Hepatocyte (in vitro differentiated cells): ENCODE measurements around the gene CAPN15. TPM values are rescaled to one million over a fixed set of nuclear protein-coding genes. Genes with fewer than 3 reads are reported as not detected.

ENCODE experiments used
- DNase-seq: peaks from one replicate; pipeline ENCODE4 v3.0.0-alpha.2; 2016; ENCODE audit warnings: low spot score
- H2AFZ ChIP-seq: fragments of 200-600 bp; sonication (generic); 2 replicates; pipeline ENCODE4 v1.6.0; 2016; ENCODE audit warnings: antibody characterized with exemption, mild to moderate bottlenecking
- H3K27ac ChIP-seq: fragments of 200-600 bp; sonication (generic); 2 replicates; pipeline ENCODE4 v1.5.1; 2016; ENCODE audit warnings: mild to moderate bottlenecking
- H3K27me3 ChIP-seq: fragments of 200-600 bp; sonication (generic); 2 replicates; pipeline ENCODE4 v1.6.1; 2016
- H3K36me3 ChIP-seq: fragments of 200-600 bp; sonication (generic); replicated peaks from 2 replicates; pipeline ENCODE4 v1.5.1; 2016; ENCODE audit warnings: low read depth; ENCODE audit not compliant: insufficient read depth
- H3K4me1 ChIP-seq: fragments of 200-600 bp; sonication (generic); 2 replicates; pipeline ENCODE4 v1.5.1; 2016; ENCODE audit warnings: mild to moderate bottlenecking, moderate library complexity; ENCODE audit not compliant: insufficient read depth
- H3K4me2 ChIP-seq: fragments of 200-600 bp; sonication (generic); 2 replicates; pipeline ENCODE4 v1.6.0; 2016
- H3K4me3 ChIP-seq: fragments of 200-600 bp; sonication (generic); 2 replicates; pipeline ENCODE4 v1.5.1; 2016; ENCODE audit warnings: mild to moderate bottlenecking
- H3K79me2 ChIP-seq: fragments of 200-600 bp; sonication (generic); 2 replicates; pipeline ENCODE4 v1.6.0; 2017; ENCODE audit warnings: mild to moderate bottlenecking
- H3K9me2 ChIP-seq: fragments of 200-600 bp; sonication (generic); replicated peaks from 2 replicates; pipeline ENCODE4 v1.6.0; 2017; ENCODE audit warnings: mild to moderate bottlenecking; ENCODE audit not compliant: insufficient read depth
- H3K9me3 ChIP-seq: fragments of 200-600 bp; sonication (generic); 2 replicates; pipeline ENCODE4 v1.5.1; 2016; ENCODE audit warnings: low read depth, mild to moderate bottlenecking
- H4K20me1 ChIP-seq: fragments of 200-600 bp; sonication (generic); 2 replicates; pipeline ENCODE4 v1.6.0; 2016; ENCODE audit warnings: mild to moderate bottlenecking; ENCODE audit not compliant: insufficient read depth, poor library complexity, severe bottlenecking
- CTCF ChIP-seq: fragments of 200-600 bp; sonication (generic); IDR thresholded peaks from 2 replicates; pipeline ENCODE4 v1.5.1; 2016; ENCODE audit warnings: antibody characterized with exemption, mild to moderate bottlenecking; ENCODE audit not compliant: poor library complexity
- EZH2 ChIP-seq: fragments of 200-600 bp; sonication (generic); IDR thresholded peaks from 2 replicates; pipeline ENCODE4 v1.6.1; 2016; ENCODE audit warnings: antibody characterized with exemption, mild to moderate bottlenecking, borderline replicate concordance
- EZH2phosphoT487 ChIP-seq: fragments of 200-600 bp; sonication (generic); IDR thresholded peaks from one replicate; pipeline ENCODE4 v1.6.1; 2018; ENCODE audit warnings: antibody characterized with exemption, mild to moderate bottlenecking, low read depth, moderate library complexity; ENCODE audit not compliant: unreplicated experiment, severe bottlenecking
- WGBS: methylation state at CpG from one replicate; pipeline ENCODE4 v1.1.6; 2016; ENCODE audit warnings: low lambda C conversion rate; ENCODE audit errors: missing lambda C conversion rate; 5-methylcytosine and 5-hydroxymethylcytosine counted together
- polyA plus RNA-seq: library from polyadenylated mRNA; unstranded; fragments of >200 nt; fragmentation: Nextera tagmentation; extraction: Ambion mirVana; gene quantifications from 2 replicates; pipeline ENCODE4 v1.2.1, GENCODE V29; 2016
- total RNA-seq: library from RNA; depleted of rRNA; stranded (reverse); fragments of >200 nt; gene quantifications from 2 replicates; pipeline ENCODE4 v1.2.3, GENCODE V29; 2014

Gene CAPN15
- total and polyA plus RNA-seq, 2 experiments from 2014 or later = 41.7 to 42.7 TPM

- Histone ChIP-seq H3K79me2 (peaks cover 3% of the 10 kb centered on the region), H2AFZ (no peak overlapping the region), H3K9me2 (no peaks in the 10 kb centered on the region), H3K36me3 (no peaks in the 10 kb centered on the region), H3K4me2 (no peak overlapping the region), H3K27ac (peak overlapping the region; percentile 76), H3K9me3 (no peaks in the 10 kb centered on the region), H3K27me3 (no peaks in the 10 kb centered on the region), H4K20me1 (no peaks in the 10 kb centered on the region), H3K4me3 (no peak overlapping the region), H3K4me1 (peaks cover 4% of the 10 kb centered on the region)
- TF ChIP-seq EZH2 (no peak), CTCF (no peak), EZH2phosphoT487 (no peak)
- WGBS = 85% methylated on average over 18 of the region's 18 CpGs
- DNase-seq = peak; percentile 66
These were observed 18.4 kb upstream of the CAPN15 start for GRCh38 chr16:508884-509736.

GRCh38 chr16:510066-510825, 17.3 kb upstream of the CAPN15 start:
- Histone ChIP-seq H3K9me3 (no peaks in the 10 kb centered on the region), H3K4me2 (no peak overlapping the region), H3K4me3 (no peak overlapping the region), H4K20me1 (no peaks in the 10 kb centered on the region), H3K79me2 (peaks cover 3% of the 10 kb centered on the region), H3K27ac (no peak overlapping the region), H3K9me2 (no peaks in the 10 kb centered on the region), H3K27me3 (no peaks in the 10 kb centered on the region), H3K36me3 (no peaks in the 10 kb centered on the region), H3K4me1 (peaks cover 4% of the 10 kb centered on the region), H2AFZ (no peak overlapping the region)
- no peak for TF ChIP-seq CTCF
- no peak for TF ChIP-seq EZH2phosphoT487
- no peak for TF ChIP-seq EZH2
- 96% methylated on average over 25 of the region's 35 CpGs for whole genome bisulfite sequencing
- no peak for DNase-seq

GRCh38 chr16:512802-513201, 14.7 kb upstream of the CAPN15 start:
- TF ChIP-seq EZH2 (no peak), EZH2phosphoT487 (no peak), CTCF (no peak)
- Histone ChIP-seq H3K9me2 (no peaks in the 10 kb centered on the region), H3K36me3 (no peaks in the 10 kb centered on the region), H3K4me3 (no peak overlapping the region), H3K79me2 (peaks cover 3% of the 10 kb centered on the region), H3K4me2 (no peak overlapping the region), H3K27ac (no peak overlapping the region), H3K9me3 (no peaks in the 10 kb centered on the region), H2AFZ (no peak overlapping the region), H3K4me1 (peaks cover 4% of the 10 kb centered on the region), H3K27me3 (no peaks in the 10 kb centered on the region), H4K20me1 (no peaks in the 10 kb centered on the region)
- 93% methylated on average over 6 of the region's 6 CpGs for WGBS
- no peak for DNase-seq
